Stimulated activated CD8-positive, alpha-beta memory T cell treated with anti-CD3 and anti-CD28 coated beads, Interleukin-15, amount 100 ng/mL, for 4 hours (primary cell): ENCODE results near the gene SDR9C7.
"Not testable (repeated sequence)": the region's sequence is repeated elsewhere in the genome, so short reads cannot be mapped to it uniquely, and the experiment has no call there.

Experiments
- DNase-seq, 2 donors: peaks; one replicate each; pipeline ENCODE4 v3.0.0-alpha.2; 2020; ENCODE audit warnings: low read depth in 2 of 2

Gene SDR9C7

GRCh38 chr12:56933826-56934625, at the start of gene SDR9C7:
Gene SDR9C7, minus strand, starts transcription at chr12:56934408. Its CDS starts 147 bp downstream, at chr12:56934261.
- no peak for DNase-seq

- no peak for DNase-seq
Measured at GRCh38 chr12:56983386-56983785, 49.2 kb upstream of the SDR9C7 start.

- DNase-seq: not testable (repeated sequence)
Measured at GRCh38 chr12:56982578-56983236, 48.5 kb upstream of the SDR9C7 start.

GRCh38 chr12:56980941-56981530, 46.8 kb upstream of the SDR9C7 start:
- no peak for DNase-seq

GRCh38 chr12:56980268-56980667, 46.1 kb upstream of the SDR9C7 start:
- DNase-seq: no peak

DNA sequence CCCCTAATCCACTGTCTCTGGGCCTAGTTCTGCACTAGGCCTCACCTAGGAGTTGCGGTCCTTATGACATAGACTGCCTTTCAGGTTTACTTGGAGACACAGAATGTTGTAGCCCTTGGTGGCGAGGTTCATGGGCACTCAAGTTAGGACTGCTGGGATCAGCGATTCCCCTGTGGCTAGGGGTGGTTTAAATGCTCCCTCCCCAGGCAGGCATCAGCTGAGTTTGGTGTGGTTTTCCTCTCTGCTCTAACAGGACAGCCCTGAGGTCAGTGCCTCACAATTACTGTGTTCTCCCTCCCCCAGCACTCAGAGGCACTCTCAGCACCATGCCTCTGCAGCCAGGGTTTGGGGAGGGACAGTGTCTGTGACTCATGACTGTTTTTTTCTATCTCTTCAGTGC, 45.4 kb upstream of the SDR9C7 start:
- no peak for DNase-seq

GRCh38 chr12:56978397-56979138, 44.4 kb upstream of the SDR9C7 start:
- no peak for DNase-seq

DNA sequence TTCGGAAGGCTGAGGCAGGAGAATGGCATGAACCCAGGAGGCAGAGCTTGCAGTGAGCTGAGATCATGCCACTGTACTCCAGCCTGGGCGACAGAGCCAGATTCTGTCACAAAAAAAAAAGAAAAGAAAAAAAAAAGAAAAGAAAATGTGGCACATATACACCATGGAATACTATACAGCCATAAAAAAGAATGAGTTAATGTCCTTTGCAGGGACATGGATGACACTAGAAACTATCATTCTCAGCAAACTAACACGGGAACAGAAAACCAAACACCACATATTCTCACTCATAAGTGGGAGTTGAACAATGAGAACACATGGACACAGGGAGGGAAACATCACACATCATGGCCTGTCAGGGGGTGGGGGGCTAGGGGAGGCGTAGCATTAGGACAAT, 43.2 kb upstream of the SDR9C7 start:
- not testable (repeated sequence) for DNase-seq

GRCh38 chr12:56974224-56974623, 40.0 kb upstream of the SDR9C7 start:
- not testable (repeated sequence) for DNase-seq

DNA sequence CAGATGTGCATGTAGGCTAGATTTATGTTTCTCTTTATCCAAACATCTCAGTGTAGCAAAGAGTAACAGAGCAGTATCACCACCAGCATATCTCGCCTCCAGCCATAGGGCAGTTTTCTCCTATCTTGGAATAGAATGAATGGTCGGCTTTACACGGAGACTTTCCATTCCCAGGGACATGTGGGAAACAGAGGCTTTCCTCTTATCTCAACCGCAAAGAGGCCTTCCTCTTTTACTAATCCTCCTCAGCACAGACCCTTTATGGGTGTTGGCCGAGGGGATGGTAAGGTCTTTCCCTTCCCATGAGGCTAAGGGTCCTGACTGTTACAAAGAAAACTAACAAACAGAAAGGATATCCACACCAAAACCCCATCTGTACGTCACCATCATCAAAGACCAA, 34.7 kb upstream of the SDR9C7 start:
- DNase-seq: not testable (repeated sequence)

DNA sequence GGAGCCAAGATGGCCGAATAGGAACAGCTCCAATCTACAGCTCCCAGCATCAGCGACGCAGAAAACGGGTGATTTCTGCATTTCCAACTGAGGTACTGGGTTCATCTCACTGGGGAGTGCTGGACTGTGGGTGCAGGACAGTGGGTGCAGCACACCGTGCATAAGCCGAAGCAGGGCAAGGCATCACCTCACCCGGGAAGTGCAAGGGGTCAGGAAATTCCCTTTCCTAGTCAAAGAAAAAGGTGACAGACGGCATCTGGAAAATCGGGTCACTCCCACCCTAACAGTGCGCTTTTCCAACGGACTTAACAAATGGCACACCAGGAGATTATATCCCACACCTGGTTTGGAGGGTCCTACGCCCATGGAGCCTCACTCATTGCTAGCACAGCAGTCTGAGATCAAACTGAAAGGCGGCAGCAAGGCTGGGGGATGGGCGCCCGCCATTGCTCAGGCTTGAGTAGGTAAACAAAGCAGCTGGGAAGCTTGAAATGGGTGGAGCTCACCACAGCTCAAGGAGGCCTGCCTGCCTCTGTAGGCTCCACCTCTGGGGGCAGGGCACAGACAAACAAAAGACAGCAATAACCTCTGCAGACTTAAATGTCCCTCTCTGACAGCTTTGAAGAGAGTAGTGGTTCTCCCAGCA, 31.9 kb upstream of the SDR9C7 start:
- DNase-seq: not testable (repeated sequence)

- DNase-seq: not testable (repeated sequence)
Measured at GRCh38 chr12:56965124-56965523, 30.9 kb upstream of the SDR9C7 start.

DNA sequence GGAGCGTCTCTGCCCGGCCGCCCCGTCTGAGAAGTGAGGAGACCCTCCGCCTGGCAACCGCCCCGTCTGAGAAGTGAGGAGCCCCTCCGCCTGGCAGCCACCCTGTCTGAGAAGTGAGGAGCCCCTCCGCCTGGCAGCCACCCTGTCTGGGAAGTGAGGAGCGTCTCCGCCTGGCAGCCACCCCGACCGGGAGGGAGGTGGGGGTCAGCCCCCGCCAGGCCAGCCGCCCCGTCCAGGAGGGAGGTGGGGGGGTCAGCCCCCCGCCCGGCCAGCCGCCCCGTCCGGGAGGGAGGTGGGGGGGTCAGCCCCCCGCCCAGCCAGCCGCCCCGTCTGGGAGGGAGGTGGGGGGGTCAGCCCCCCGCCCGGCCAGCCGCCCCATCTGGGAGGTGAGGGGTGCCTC, 29.3 kb upstream of the SDR9C7 start:
- DNase-seq: not testable (repeated sequence)

DNA sequence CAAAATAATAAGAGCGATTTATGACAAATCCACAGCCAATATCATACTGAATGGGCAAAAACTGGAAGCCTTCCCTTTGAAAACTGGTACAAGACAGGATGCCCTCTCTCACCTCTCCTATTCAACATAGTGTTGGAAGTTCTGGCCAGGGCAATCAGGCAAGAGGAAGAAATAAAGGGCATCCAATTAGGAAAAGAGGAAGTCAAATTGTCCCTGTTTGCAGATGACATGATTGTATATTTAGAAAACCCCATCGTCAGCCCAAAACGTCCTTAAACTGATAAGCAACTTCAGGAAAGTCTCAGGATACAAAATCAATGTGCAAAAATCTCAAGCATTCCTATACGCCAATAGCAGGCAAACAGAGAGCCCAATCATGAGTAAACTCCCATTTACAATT, 28.0 kb upstream of the SDR9C7 start:
- not testable (repeated sequence) for DNase-seq

- DNase-seq: no peak
Measured at GRCh38 chr12:56958422-56958821, 24.2 kb upstream of the SDR9C7 start.

DNA sequence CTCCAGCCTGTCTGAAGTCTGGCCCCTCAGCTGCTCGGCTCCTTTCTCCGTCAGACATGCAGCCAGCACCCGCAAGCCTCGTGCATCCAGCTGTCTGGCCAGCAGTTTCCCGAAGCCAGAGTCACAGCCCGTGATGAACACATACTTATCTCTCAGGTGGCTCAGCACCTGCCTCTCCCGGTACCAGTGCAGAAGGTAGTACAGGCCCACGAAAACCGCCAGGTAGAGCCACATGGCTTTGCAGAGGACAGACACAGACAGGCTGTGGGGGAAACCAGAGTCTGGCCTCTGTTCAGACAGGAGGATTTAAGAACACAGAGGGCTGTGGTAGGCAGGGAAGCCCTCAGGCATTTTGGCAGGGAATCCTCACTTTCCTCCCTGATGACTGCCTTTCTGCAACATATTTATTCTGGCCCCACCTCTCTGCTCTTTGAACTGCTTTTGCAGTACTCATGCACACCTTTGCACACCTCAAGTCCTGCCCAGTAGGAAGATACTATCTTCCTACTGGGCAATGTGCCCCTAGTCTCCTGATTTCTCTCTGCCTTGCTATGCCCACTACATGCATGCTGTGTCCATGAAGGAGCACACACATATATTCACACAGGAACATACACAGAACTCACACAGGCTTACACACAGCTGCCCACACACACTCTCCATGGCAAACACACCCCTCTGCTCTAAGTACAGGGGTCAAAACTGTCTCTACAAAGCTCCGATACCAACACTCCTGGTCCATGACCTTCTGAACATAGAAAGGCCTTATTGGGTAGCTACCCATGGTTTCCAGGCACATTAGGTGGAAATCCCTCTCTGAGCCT, 23.2 kb upstream of the SDR9C7 start, which contains the start of gene RDH16:
Gene RDH16 (minus strand): TSS at position 380 of the 824 bp plus-strand sequence. CDS start 146 bp downstream, at position 234.
- no peak for DNase-seq

DNA sequence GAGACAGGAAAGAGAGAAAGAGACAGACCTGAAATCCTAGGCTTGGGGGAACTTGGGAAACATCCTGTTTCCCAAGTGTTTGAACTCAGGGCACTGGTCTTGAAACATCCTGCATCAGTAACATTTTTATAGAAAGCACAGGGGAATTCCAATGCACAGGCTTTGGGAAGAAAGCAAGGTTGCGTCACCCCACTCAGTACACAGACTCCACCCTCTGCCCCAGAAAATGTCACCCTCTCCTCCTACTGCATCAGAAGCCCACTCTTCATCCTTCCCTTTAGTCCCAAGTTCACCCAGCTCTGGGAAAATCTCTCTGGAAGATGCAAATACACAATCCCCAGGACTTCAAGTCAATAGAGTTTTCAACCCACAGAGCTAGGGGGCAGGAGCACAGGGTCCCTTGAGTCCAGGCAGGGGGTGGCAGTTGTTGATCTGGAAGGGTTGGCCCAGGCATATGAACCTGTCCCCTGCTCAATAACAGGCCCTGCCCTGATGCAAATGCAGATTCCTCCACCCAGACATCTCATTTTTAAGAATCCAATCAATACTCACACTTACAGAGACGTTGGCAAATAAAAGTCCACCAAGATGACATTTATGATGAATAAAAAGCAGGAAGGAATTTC, 21.5 kb upstream of the SDR9C7 start:
- no peak for DNase-seq

GRCh38 chr12:56954958-56955355, 20.7 kb upstream of the SDR9C7 start:
- no peak for DNase-seq

DNA sequence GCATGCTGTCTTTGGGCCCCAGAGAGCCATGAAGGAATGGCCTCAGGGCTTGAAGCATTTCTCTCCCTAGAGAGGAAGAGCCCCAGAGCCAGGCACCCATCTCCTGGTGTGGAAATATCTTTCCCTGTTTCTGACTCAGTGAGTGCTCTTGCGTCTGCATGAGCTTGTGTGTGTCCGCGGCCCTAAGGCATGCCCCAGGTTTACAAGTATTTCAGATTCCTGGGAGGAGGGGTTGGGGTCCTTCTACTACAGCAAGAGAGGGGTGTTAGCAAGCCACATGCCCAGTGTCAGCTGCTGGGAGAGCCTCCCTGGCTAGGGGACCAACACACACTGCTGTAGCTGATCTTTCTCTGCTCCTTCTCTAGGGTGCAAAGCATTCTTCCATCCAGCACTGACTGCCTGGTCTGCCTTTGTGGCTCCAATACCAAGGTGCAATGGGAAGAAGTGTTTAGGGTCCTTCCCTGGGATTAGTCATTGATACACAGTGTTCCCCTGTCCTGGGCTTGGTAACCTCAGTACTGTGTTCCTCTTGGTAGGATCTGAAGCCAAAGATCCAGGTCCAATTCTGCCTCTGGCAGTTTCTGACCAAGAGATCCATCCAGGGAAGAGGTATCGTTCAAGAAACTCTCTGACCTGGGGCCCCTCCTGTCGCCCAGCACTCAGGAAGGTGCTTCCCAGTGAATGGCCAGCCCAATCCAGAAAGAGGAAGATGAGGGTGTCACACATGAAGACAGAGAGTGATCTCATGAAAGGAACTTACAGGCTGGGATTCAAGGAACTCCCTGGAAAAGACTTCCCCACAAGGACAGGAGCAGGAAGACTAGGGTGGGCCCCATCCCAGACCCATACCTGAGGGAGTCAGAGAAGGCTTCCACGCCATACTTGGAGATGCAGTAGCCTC, 20.1 kb upstream of the SDR9C7 start:
- DNase-seq: no peak
